NCI-H524 treated with DMSO at 0.1 percent for 48 hours (cell line): Measurements from ENCODE around the gene PDZD4.

Experiments
- DNase-seq: peaks from one replicate; lab custom pipeline; 2025; lab: John Stamatoyannopoulos, UW

PDZD4 gene

DNA sequence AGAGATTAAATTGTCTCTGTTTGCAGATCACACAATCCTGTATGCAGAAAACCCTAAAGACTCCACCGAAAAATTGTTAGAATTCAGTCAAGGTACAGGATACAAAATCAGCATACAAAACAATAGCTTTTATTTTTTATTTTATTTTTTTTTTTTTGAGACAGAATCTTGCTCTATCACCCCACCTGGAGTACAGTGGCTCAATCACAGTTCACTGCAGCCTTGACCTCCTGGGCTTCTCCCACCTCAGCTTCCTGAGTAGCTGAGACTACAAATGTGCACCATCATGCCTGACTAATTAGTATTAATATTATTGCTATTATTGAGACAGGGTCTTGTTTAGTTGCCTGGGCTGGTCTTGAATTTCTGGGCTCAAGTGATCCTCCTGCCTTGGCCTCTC, 75.2 kb downstream of the PDZD4 start:
- DNase-seq = no peak
